Measurements from ENCODE around the gene LGALS16. TPM values are rescaled to one million over a fixed set of nuclear protein-coding genes. Genes with fewer than 3 reads are reported as not detected.

The LGALS16 gene
- polyA plus RNA-seq, 2 of the 4 experiments (the other 2 are of a cell fraction), result not detected

DNA sequence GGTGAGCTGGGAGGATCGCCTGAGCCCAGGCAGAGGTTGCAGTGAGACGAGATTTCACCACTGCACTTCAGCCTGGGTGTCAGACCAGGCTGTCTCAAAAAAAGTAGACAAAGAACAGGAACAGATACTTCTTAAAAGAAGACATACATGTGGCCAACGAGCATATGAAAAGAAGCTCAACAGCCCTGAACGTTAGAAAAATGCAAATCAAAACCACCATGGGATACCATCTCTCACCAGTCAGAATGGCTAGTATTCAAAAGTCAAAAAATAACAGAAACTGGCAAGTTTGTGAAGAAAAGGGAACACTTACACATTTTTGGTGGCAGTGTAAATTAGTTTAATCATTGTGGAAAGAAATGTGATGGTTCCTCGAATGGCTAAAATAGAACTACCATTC, 45.6 kb downstream of the LGALS16 start:
- FAIRE-seq (peak; percentile 79), ATAC-seq (no peak), DNase-seq (ENCODE audit: low read depth in 1 of 2, low spot score in 1 of 2) (no peak)
- no peaks in the 10 kb centered on the region for H3K9me3 ChIP-seq
- no peaks in the 10 kb centered on the region; the same call in 2 of the 3 replicates for H3K4me1 ChIP-seq
- no peak overlapping the region for H3K27ac ChIP-seq
- under 1% methylated on average over 5 of the region's 5 CpGs for WGBS (ENCODE audit: missing lambda C conversion rate)
- no peak overlapping the region for H3K4me2 ChIP-seq
- ChIA-PET POLR2A (no interaction called here), CTCF (interaction anchor here (0.8 to 3.3 kb wide), 8 partner anchors 29 to 169 kb away, joined by 3 to 17 read pairs (median 4); partner anchors contain the start of gene EID2B)
- no peak overlapping the region for H3K4me3 ChIP-seq
- TF ChIP-seq RAD21 (conservative IDR thresholded peaks at IDR 0.05 in 1 of 2, IDR thresholded peaks at IDR 0.05 in 1 of 2) (no peak), SMC3 (IDR thresholded peaks at IDR 0.05) (no peak), FOSB (CRISPR knock-in tag; IDR thresholded peaks at IDR 0.05) (no peak), HDAC2 (IDR thresholded peaks at IDR 0.05) (no peak), EP300 (IDR thresholded peaks at IDR 0.05) (no peak), CTCF (IDR thresholded peaks at IDR 0.05) (no peak), ZFP36 (IDR thresholded peaks at IDR 0.05; ENCODE audit: borderline replicate concordance, partially characterized antibody) (no peak), ZNF302 (CRISPR knock-in tag; IDR thresholded peaks at IDR 0.05) (no peak), HOXB5 (CRISPR knock-in tag; IDR thresholded peaks at IDR 0.05) (no peak), ESRRA (IDR thresholded peaks at IDR 0.05; ENCODE audit: borderline replicate concordance, low read length) (no peak), USF2 (IDR thresholded peaks at IDR 0.05) (no peak), POLR2AphosphoS2 (conservative IDR thresholded peaks at IDR 0.05; ENCODE audit: low read length) (no peak), HOXA7 (CRISPR knock-in tag; IDR thresholded peaks at IDR 0.05) (no peak), KDM5A (IDR thresholded peaks at IDR 0.05) (no peak)
- TF ChIP-seq, protein P1, sequence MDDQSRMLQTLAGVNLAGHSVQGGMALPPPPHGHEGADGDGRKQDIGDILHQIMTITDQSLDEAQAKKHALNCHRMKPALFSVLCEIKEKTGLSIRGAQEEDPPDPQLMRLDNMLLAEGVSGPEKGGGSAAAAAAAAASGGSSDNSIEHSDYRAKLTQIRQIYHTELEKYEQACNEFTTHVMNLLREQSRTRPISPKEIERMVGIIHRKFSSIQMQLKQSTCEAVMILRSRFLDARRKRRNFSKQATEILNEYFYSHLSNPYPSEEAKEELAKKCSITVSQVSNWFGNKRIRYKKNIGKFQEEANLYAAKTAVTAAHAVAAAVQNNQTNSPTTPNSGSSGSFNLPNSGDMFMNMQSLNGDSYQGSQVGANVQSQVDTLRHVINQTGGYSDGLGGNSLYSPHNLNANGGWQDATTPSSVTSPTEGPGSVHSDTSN (IDR thresholded peaks at IDR 0.05), result no peak
- TF ChIP-seq, protein P2, sequence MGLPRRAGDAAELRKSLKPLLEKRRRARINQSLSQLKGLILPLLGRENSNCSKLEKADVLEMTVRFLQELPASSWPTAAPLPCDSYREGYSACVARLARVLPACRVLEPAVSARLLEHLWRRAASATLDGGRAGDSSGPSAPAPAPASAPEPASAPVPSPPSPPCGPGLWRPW (IDR thresholded peaks at IDR 0.05), result no peak

GRCh38 chr19:39704181-39705044, 48.7 kb downstream of the LGALS16 start, which contains the start of gene LGALS14:
Gene LGALS14, plus strand, starts transcription at chr19:39704481. Its CDS starts 48 bp downstream, at chr19:39704529.
- ChIA-PET CTCF (interaction anchor here (0.9 kb wide), 1 partner anchor 153 kb away, joined by 3 read pairs; no protein-coding TSS in a partner anchor), POLR2A (no interaction called here)
- TF ChIP-seq CHD4 (IDR thresholded peaks at IDR 0.05; ENCODE audit: borderline replicate concordance) (no peak), BHLHE40 (IDR thresholded peaks at IDR 0.05; ENCODE audit: low read depth, low read length) (no peak), GATA3 (IDR thresholded peaks at IDR 0.05; ENCODE audit: borderline replicate concordance) (no peak), RCOR1 (IDR thresholded peaks at IDR 0.05; ENCODE audit: low read depth, low read length) (no peak), TFCP2L1 (CRISPR knock-in tag; IDR thresholded peaks at IDR 0.05) (no peak), EHMT2 (IDR thresholded peaks at IDR 0.05; ENCODE audit: low read depth) (no peak), RAD21 (conservative IDR thresholded peaks at IDR 0.05 in 1 of 2, IDR thresholded peaks at IDR 0.05 in 1 of 2) (no peak), CHD2 (IDR thresholded peaks at IDR 0.05; ENCODE audit: low read length, partially characterized antibody) (no peak), ZFP36 (IDR thresholded peaks at IDR 0.05; ENCODE audit: borderline replicate concordance, partially characterized antibody) (no peak), KDM5A (IDR thresholded peaks at IDR 0.05) (no peak), JUN (IDR thresholded peaks at IDR 0.05) (no peak; a peak in 1 of 5 replicates)
- TF ChIP-seq, protein P3, sequence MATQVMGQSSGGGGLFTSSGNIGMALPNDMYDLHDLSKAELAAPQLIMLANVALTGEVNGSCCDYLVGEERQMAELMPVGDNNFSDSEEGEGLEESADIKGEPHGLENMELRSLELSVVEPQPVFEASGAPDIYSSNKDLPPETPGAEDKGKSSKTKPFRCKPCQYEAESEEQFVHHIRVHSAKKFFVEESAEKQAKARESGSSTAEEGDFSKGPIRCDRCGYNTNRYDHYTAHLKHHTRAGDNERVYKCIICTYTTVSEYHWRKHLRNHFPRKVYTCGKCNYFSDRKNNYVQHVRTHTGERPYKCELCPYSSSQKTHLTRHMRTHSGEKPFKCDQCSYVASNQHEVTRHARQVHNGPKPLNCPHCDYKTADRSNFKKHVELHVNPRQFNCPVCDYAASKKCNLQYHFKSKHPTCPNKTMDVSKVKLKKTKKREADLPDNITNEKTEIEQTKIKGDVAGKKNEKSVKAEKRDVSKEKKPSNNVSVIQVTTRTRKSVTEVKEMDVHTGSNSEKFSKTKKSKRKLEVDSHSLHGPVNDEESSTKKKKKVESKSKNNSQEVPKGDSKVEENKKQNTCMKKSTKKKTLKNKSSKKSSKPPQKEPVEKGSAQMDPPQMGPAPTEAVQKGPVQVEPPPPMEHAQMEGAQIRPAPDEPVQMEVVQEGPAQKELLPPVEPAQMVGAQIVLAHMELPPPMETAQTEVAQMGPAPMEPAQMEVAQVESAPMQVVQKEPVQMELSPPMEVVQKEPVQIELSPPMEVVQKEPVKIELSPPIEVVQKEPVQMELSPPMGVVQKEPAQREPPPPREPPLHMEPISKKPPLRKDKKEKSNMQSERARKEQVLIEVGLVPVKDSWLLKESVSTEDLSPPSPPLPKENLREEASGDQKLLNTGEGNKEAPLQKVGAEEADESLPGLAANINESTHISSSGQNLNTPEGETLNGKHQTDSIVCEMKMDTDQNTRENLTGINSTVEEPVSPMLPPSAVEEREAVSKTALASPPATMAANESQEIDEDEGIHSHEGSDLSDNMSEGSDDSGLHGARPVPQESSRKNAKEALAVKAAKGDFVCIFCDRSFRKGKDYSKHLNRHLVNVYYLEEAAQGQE (IDR thresholded peaks at IDR 0.05), result no peak
- TF ChIP-seq, protein P4, sequence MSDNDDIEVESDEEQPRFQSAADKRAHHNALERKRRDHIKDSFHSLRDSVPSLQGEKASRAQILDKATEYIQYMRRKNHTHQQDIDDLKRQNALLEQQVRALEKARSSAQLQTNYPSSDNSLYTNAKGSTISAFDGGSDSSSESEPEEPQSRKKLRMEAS (IDR thresholded peaks at IDR 0.05), result no peak
- Histone ChIP-seq H3K9me3 (no peaks in the 10 kb centered on the region), H3K4me2 (no peak within 1 kb of the TSS), H3K27ac (no peak within 1 kb of the TSS), H3K4me1 (no peaks in the 10 kb centered on the region), H3K4me3 (no peak within 1 kb of the TSS)
- FAIRE-seq, result peak; percentile 36
- DNase-seq (ENCODE audit: low read depth in 1 of 2, low spot score in 1 of 2), result no peak
- ATAC-seq, result peak; percentile 26 to 46; a peak in 5 of 6 replicates
- WGBS (ENCODE audit: missing lambda C conversion rate), result 20% methylated on average over 6 of the region's 6 CpGs
